DOHH2 (cell line): ENCODE data around the gene NSMCE4A.

ENCODE experiments used
- EZH2phosphoT487 ChIP-seq: fragments of 200-600 bp; sonication (generic); IDR thresholded peaks from 2 replicates; pipeline ENCODE4 v1.6.1; 2017; ENCODE audit warnings: borderline replicate concordance, mild to moderate bottlenecking, antibody characterized with exemption, low read length, moderate library complexity, mixed read lengths
- TF ChIP-seq, protein P1 (sequence below): fragments of 200-600 bp; sonication (generic); IDR thresholded peaks from one replicate; pipeline ENCODE4 v1.5.1; 2014; ENCODE audit warnings: antibody characterized with exemption, mild to moderate bottlenecking, low read depth, low read length; ENCODE audit not compliant: poor library complexity, severe bottlenecking

DNA sequence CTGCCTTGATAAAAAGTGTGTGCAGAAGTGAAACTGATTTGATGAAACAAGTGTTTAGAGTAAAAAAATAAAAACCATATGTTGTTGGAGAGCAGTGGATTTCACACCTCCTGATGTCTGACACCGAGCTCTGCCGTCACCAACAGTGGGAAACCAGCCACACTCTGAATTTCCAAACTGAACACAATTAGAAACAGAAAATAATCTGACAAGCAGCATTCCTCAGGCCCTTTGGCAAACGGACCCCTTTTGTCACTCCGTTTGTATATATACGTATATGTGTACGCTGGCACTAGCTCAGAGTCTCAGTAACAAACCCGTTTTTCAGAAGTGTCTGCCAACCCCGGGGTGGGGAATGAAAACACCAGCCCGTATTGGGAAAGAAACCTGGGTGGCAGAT, 46.4 kb upstream of the NSMCE4A start:
- TF ChIP-seq, protein P1, sequence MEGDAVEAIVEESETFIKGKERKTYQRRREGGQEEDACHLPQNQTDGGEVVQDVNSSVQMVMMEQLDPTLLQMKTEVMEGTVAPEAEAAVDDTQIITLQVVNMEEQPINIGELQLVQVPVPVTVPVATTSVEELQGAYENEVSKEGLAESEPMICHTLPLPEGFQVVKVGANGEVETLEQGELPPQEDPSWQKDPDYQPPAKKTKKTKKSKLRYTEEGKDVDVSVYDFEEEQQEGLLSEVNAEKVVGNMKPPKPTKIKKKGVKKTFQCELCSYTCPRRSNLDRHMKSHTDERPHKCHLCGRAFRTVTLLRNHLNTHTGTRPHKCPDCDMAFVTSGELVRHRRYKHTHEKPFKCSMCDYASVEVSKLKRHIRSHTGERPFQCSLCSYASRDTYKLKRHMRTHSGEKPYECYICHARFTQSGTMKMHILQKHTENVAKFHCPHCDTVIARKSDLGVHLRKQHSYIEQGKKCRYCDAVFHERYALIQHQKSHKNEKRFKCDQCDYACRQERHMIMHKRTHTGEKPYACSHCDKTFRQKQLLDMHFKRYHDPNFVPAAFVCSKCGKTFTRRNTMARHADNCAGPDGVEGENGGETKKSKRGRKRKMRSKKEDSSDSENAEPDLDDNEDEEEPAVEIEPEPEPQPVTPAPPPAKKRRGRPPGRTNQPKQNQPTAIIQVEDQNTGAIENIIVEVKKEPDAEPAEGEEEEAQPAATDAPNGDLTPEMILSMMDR: no peak
- no peak for TF ChIP-seq EZH2phosphoT487
